Measurements from ENCODE around the gene LRRC4. TPM values are rescaled to one million over a fixed set of nuclear protein-coding genes. Genes with fewer than 3 reads are reported as not detected.

The LRRC4 gene
- total and polyA plus RNA-seq, 2 experiments from 2014 or later, result 0.13 to 0.32 TPM

- H3K36me3 ChIP-seq (ENCODE audit: low read depth), result no peaks in the 10 kb centered on the region; the same call in 1 of the 2 replicates
- H3K4me1 ChIP-seq (ENCODE audit: insufficient read depth), result no peaks in the 10 kb centered on the region
- H3K79me2 ChIP-seq (ENCODE audit: insufficient read depth), result no peaks in the 10 kb centered on the region
Measured at GRCh38 chr7:128076196-128076795, 45.1 kb upstream of the LRRC4 start.

GRCh38 chr7:128075242-128076095, 44.2 kb upstream of the LRRC4 start:
- no peak overlapping the region for H3K4me3 ChIP-seq
- no peak overlapping the region for H3K27ac ChIP-seq
- no peak overlapping the region for H3K9ac ChIP-seq
- no peaks in the 10 kb centered on the region; the same call in 1 of the 2 replicates for H3K36me3 ChIP-seq (ENCODE audit: low read depth)
- no peaks in the 10 kb centered on the region for H3K4me1 ChIP-seq (ENCODE audit: insufficient read depth)
- DNase-seq, result no peak
- H3K4me2 ChIP-seq (ENCODE audit: unreplicated experiment), result no peak overlapping the region
- in situ Hi-C loops (cut with MboI), result no loop called here
- 75 to 79% methylated on average over 12 of the region's 12 CpGs for WGBS, 2 experiments (ENCODE audit: low coverage in 1 of 2, low lambda C conversion rate in 2 of 2, missing lambda C conversion rate in 2 of 2)
- no peak for TF ChIP-seq EZH2 (IDR thresholded peaks at IDR 0.05; ENCODE audit: insufficient read depth, poor library complexity, severe bottlenecking)
- no peak for TF ChIP-seq EZH2phosphoT487 (IDR thresholded peaks at IDR 0.05; ENCODE audit: insufficient read depth, low read depth)
- no peaks in the 10 kb centered on the region for H3K27me3 ChIP-seq (replicated peaks; ENCODE audit: insufficient read depth)
- H4K20me1 ChIP-seq (ENCODE audit: insufficient read depth), result no peaks in the 10 kb centered on the region
- H2AFZ ChIP-seq, result no peak overlapping the region
- no peaks in the 10 kb centered on the region for H3K9me2 ChIP-seq (ENCODE audit: insufficient read depth)
- H3K79me2 ChIP-seq (ENCODE audit: insufficient read depth), result no peaks in the 10 kb centered on the region
- H3F3A ChIP-seq (ENCODE audit: insufficient read depth), result no peaks in the 10 kb centered on the region
- no peaks in the 10 kb centered on the region for H3K9me3 ChIP-seq (ENCODE audit: low read depth)

More at GRCh38 chr7:128076196-128076795, 45.1 kb upstream of the LRRC4 start:
- Histone ChIP-seq H2AFZ (no peak overlapping the region), H3F3A (ENCODE audit: insufficient read depth) (no peaks in the 10 kb centered on the region), H3K9me2 (ENCODE audit: insufficient read depth) (no peaks in the 10 kb centered on the region), H3K4me2 (ENCODE audit: unreplicated experiment) (no peak overlapping the region), H3K27ac (no peak overlapping the region), H3K27me3 (replicated peaks; ENCODE audit: insufficient read depth) (no peaks in the 10 kb centered on the region), H4K20me1 (ENCODE audit: insufficient read depth) (no peaks in the 10 kb centered on the region), H3K9ac (no peak overlapping the region), H3K4me3 (no peak overlapping the region), H3K9me3 (ENCODE audit: low read depth) (no peaks in the 10 kb centered on the region)
- in situ Hi-C loops (cut with MboI), result no loop called here
- DNase-seq, result no peak
- TF ChIP-seq EZH2phosphoT487 (IDR thresholded peaks at IDR 0.05; ENCODE audit: insufficient read depth, low read depth), result no peak
- TF ChIP-seq EZH2 (IDR thresholded peaks at IDR 0.05; ENCODE audit: insufficient read depth, poor library complexity, severe bottlenecking), result no peak
- WGBS, 2 experiments (ENCODE audit: low coverage in 1 of 2, low lambda C conversion rate in 2 of 2, missing lambda C conversion rate in 2 of 2), result 91 to 92% methylated on average over 8 of the region's 8 CpGs

- H3K4me1 ChIP-seq (ENCODE audit: insufficient read depth), result no peaks in the 10 kb centered on the region
- 83 to 86% methylated on average over 4 to 5 of the region's 6 CpGs for WGBS, 2 experiments (ENCODE audit: low coverage in 1 of 2, low lambda C conversion rate in 2 of 2, missing lambda C conversion rate in 2 of 2)
- H3K27ac ChIP-seq, result no peak overlapping the region
- no peaks in the 10 kb centered on the region for H4K20me1 ChIP-seq (ENCODE audit: insufficient read depth)
- H2AFZ ChIP-seq, result no peak overlapping the region
- H3K4me2 ChIP-seq (ENCODE audit: unreplicated experiment), result no peak overlapping the region
- H3K4me3 ChIP-seq, result no peak overlapping the region
- no peak for TF ChIP-seq EZH2phosphoT487 (IDR thresholded peaks at IDR 0.05; ENCODE audit: insufficient read depth, low read depth)
- no peaks in the 10 kb centered on the region for H3K36me3 ChIP-seq (ENCODE audit: low read depth)
- no peaks in the 10 kb centered on the region for H3K27me3 ChIP-seq (replicated peaks; ENCODE audit: insufficient read depth)
- H3K9ac ChIP-seq, result no peak overlapping the region
- DNase-seq, result no peak
- H3K9me2 ChIP-seq (ENCODE audit: insufficient read depth), result no peaks in the 10 kb centered on the region
- no peaks in the 10 kb centered on the region for H3F3A ChIP-seq (ENCODE audit: insufficient read depth)
- in situ Hi-C loops (cut with MboI), result no loop called here
- no peaks in the 10 kb centered on the region for H3K79me2 ChIP-seq (ENCODE audit: insufficient read depth)
- H3K9me3 ChIP-seq (ENCODE audit: low read depth), result no peaks in the 10 kb centered on the region
Measured at GRCh38 chr7:128074736-128075135, 43.5 kb upstream of the LRRC4 start.

- DNase-seq, result no peak
- Histone ChIP-seq H3F3A (ENCODE audit: insufficient read depth) (no peaks in the 10 kb centered on the region), H3K4me2 (ENCODE audit: unreplicated experiment) (no peak overlapping the region), H3K27me3 (replicated peaks; ENCODE audit: insufficient read depth) (no peaks in the 10 kb centered on the region), H3K9me3 (ENCODE audit: low read depth) (no peaks in the 10 kb centered on the region), H3K4me1 (ENCODE audit: insufficient read depth) (no peaks in the 10 kb centered on the region), H3K9me2 (ENCODE audit: insufficient read depth) (no peaks in the 10 kb centered on the region), H4K20me1 (ENCODE audit: insufficient read depth) (no peaks in the 10 kb centered on the region), H3K4me3 (no peak overlapping the region), H3K27ac (no peak overlapping the region), H3K9ac (no peak overlapping the region), H3K36me3 (ENCODE audit: low read depth) (no peaks in the 10 kb centered on the region), H3K79me2 (ENCODE audit: insufficient read depth) (no peaks in the 10 kb centered on the region), H2AFZ (no peak overlapping the region)
- in situ Hi-C loops (cut with MboI), result no loop called here
- no peak for TF ChIP-seq EZH2phosphoT487 (IDR thresholded peaks at IDR 0.05; ENCODE audit: insufficient read depth, low read depth)
- no peak for TF ChIP-seq EZH2 (IDR thresholded peaks at IDR 0.05; ENCODE audit: insufficient read depth, poor library complexity, severe bottlenecking)
- WGBS, 2 experiments (ENCODE audit: low coverage in 1 of 2, low lambda C conversion rate in 2 of 2, missing lambda C conversion rate in 2 of 2), result 93 to 94% methylated on average over 12 to 19 of the region's 19 CpGs
Measured at GRCh38 chr7:128074336-128074735, 43.1 kb upstream of the LRRC4 start.

Measured in GM23248 (cell line).